C1 segment of cervical spinal cord (tissue), 14 donors: Measurements from ENCODE around the gene KLHL17.
A peak's percentile ranks its signal among the peaks of the same experiment; 100 is the strongest.
"Not testable (repeated sequence)": the region's sequence is repeated elsewhere in the genome, so short reads cannot be mapped to it uniquely, and the experiment has no call there.

Source experiments
- DNase-seq, 14 donors: peaks; one replicate each; lab custom pipeline; 2025; lab: John Stamatoyannopoulos, UW

Gene KLHL17

DNA sequence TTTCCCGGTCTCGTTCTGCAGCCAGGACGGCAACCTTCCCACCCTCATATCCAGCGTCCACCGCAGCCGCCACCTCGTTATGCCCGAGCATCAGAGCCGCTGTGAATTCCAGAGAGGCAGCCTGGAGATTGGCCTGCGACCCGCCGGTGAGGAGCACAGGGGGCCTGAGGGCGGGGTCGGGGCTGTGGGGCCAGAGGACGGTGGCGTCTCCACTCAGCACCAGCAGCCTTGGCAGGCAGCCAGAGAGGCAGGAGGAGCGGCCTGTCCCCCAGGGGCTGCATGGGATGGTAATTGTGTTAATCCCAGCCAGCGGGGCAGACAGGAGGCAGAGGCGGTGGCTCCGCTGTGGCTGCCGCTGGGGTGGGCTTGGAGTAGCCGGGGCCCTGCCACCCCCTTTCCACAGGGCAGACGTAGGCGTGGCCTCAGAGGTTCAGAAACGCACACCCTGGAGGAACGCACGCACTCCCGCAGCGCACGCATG lies 24.6 kb upstream of the KLHL17 start:
- no peak for DNase-seq

DNA sequence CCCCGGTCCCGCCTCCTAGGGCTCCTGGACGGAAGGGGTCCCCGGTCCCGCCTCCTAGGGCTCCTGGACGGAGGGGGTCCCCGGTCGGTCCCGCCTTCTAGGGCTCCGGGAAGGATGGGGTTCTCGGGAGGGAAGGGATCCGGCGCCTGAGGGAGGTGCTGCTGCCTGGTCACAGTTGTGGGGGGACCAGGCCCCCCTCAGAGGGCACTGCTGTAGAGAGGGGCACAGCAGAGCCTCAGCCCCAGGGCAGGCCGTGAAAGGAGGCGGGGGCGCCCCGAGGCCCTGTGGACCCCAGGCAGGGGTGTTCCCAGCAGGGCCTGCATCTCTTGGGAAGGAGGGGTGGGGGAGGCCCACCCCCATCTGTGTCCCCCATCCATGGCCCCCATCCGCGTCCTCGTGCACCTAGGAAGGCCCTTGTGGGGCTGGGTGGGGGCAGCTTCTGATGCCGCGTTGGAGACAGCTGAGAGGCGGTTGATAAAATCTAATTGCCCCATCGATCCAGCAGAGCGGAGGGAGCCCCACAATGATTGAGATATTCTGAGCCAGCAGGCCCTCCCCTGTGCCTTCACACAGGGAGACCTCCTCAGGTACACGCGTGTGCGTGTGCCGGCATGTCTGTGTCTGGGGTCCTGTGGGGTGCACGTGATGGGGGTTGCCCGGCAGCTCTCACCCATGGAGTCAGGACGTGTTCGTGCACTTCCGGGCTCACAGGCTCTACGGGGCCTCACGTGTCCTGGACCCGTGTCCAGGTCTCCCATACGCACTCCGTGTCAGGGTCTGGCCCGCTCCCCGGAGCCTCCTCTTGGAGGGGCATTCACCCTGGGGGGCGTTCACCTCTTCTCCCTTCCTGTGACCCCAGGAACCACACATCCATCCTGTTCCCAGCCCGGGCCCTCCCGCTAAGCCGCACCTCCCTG lies 23.8 kb upstream of the KLHL17 start:
- DNase-seq = no peak

DNA sequence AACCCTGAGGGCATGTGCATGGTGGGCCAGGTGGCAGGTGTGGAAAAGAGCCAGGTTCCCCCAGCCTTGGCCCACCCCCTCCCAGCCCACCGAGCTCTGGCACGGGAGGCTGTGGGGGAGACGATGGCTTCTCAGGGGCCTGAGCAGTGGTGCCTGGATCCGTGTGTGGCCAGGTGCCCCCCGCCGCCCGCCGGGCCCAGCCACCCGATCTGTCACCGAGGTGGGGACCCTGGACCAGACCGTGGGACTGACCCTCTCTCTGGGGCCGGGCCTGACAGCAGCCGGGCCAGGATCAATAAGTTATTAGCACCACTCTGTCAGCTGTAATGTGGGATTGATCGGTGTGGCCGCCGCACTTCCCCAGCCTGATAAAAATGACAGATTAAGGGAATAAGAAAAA lies 22.9 kb upstream of the KLHL17 start:
- no peak for DNase-seq

DNA sequence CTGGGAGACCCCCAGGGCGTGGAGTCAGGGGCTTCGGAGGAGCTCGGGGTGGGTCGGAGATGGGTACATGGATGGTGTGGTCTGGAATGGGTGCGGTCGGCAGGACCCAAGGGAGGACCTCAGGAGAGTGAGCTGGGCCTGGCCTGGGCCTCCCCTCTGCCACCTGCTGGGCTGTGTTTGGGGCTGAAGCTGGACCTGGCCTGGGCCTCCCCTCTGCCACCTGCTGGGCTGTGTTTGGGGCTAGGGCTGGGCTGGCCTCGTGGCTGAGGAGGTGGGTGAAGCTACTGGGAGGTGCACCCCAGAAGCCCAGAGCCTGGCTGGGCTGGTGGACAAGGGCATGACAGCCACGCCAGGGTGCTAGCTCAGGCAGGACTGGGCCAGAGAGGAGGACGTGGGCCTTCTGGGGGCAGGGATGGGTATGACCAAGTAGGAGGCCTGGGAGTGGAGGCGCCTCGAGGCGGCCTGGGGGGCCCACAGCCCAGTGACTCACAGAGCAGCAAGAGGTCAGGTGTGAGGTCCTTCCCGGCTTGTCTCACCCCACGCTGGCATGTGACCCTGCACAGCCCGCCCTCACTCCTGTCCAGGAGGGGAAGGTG lies 22.2 kb upstream of the KLHL17 start:
- peak in 1 of 14 donors; percentile 72 for DNase-seq

DNA sequence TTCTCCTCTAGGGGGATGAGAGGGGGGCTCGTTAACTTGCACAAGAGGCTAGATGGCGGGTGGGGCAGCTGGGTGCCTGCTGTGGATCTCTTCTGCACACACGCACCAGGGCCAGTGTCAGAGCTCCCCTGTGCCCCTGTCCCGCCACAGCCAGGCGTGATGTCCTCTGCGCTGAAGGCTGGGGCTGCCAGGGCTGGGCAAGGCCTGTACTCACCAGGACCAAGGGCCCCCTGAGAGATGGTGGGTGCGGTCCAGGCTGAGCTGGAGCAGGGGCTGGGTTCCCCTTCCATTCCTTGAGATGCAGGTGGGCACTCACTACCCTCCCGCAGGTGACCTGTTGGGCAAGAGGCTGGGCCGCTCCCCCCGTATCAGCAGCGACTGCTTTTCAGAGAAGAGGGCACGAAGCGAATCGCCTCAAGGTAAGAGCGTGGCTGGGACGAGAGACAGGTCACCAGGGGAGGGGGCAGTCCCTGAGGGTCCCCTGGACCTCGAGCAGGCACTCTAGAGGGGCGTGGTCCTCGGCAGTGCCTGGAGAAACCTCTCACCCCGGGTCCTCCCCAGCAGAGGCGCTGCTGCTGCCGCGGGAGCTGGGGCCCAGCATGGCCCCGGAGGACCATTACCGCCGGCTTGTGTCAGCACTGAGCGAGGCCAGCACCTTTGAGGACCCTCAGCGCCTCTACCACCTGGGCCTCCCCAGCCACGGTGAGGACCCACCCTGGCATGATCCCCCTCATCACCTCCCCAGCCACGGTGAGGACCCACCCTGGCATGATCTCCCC lies 21.5 kb upstream of the KLHL17 start:
- DNase-seq = no peak

DNA sequence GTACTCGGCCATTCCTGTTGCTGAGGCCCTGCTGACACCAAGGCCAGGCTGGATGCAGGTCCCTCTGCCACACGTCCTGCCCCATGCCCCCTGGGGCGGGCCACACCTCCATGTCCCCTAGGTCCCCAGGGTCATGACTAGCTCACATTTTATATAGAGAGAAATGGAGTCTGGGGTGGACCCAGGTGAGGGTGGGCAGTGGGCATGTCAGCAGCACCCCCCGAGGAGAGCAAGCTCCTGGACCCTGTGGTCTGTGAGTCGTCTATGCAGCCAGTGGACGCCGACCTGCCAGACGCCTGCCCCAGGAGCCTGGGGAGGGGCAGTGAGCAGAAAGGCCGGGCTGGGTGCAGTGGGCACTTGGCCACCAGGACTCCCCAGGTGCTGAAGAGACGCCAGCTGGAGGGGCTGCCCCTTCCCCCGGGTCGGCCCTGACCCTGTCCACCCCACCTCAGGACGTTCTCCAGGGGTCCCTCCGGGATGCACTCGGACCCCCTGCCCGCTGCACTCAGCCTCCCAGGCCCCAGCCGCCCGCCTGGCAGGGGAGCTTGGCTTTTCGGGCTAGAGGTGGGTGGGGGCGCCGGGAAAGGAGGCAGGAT lies 20.8 kb upstream of the KLHL17 start:
- DNase-seq = no peak

DNA sequence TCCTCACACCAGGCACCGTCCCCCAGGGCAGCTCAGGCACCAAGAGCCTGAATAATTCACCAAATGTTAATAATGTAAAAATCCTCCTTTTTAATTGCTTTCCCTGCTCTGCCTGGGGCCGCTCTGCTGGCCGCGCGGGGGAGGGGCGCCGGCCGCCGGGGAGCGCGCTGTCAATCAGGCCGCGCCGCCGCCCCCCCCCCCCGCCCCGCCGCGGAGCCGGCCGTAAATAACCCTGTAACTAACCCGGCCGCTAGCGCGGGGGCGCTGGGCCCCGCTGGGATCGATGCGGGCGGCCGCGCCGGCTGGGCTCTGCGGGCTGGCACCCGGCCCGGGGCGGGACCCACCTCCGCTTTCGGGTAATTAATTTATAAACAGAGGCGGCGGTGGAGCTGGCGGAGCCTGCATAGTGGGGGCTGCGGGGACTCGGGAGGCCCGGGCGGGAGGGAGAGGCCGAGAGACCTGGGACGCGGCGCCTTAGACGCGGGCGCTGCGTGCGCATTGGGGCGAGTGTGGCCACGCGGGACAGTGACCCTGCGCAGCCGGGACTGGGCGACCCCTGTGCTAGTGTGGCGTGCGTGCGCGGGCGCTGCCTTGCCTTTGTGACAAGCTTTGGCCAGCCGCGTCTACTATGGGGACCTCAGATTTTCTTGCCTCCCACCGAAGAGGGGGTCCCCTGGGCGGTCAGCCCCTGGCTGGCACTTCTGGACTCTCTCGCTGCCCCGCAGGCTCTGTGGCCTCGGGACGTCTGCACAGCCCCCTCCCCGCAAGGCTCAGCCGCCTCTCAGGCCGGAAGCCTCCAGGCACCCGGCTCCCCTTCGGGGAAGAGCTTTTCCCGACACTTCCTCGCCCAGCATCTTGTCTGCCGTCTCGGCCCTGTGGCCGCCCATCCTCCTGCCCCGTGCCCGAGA lies 20.0 kb upstream of the KLHL17 start:
- DNase-seq = peak in 8 of 14 donors; percentile 20 to 67 (median 40)

DNA sequence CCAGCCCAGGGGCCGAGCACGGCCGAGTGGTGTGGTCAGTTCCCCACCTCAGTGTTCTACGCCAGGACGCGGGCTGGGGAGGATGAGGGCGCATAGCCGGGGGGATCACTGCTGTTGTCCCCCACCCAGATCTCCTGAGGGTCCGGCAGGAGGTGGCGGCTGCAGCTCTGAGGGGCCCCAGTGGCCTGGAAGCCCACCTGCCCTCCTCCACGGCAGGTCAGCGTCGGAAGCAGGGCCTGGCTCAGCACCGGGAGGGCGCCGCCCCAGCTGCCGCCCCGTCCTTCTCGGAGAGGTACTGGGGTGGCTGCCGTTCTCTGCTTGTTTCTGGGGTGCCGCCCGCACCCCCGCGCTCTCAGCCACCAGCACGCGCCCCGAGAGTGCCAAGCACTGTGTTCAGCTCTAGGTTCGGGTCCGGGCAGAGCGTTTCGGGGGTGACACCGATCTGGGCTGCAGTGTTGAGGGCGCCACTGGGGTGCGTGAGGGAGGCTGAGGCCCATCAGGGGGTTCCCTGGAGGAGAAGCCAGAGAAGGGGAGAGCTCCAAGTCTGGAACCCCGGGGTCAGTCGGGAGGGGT lies 19.3 kb upstream of the KLHL17 start:
- no peak for DNase-seq

DNA sequence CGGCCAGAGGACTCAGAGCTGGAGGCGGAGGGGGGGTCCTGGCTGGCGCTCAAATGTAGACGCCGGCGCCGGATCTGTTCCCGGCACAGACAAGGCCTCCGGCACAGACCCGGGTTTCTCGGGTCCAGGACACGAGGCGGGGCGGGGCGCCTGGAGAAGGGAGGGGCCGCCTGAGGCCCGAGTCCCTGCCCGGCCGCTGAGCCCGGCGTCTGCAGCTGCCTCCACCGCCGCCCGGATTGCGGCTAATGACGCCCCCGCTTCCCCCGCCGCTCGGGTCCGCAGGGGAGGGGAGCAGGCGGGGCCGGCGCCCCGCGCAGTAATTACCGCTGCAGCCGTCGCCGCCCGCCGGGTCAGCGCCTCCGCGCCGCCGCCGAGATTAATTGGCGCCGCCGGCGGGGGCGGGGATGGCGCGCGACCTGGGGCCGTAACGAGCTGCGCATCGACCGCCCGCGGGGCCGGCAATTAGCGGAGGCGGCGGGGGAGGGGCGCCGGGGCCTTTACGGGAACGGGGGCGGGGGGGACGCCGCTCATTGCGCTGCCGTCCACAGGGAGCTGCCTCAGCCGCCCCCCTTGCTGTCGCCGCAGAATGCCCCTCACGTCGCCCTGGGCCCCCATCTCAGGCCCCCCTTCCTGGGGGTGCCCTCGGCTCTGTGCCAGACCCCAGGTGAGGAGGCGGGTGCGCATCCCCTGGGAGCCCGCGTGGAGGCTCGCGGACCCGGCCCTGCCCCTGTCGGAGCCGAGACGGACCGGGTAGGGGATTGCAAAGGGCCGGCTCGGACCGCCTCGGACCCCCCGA lies 18.6 kb upstream of the KLHL17 start:
- peak in 5 of 14 donors; percentile 5 to 66 (median 16) for DNase-seq

DNA sequence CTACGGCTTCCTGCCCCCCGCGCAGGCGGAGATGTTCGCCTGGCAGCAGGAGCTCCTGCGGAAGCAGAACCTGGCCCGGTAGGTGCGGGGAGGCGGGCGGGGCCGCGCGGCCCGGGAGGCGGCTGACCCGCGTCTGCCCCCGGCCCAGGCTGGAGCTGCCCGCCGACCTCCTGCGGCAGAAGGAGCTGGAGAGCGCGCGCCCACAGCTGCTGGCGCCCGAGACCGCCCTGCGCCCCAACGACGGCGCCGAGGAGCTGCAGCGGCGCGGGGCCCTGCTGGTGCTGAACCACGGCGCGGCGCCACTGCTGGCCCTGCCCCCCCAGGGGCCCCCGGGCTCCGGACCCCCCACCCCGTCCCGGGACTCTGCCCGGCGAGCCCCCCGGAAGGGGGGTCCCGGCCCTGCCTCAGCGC lies 18.0 kb upstream of the KLHL17 start:
- no peak for DNase-seq

DNA sequence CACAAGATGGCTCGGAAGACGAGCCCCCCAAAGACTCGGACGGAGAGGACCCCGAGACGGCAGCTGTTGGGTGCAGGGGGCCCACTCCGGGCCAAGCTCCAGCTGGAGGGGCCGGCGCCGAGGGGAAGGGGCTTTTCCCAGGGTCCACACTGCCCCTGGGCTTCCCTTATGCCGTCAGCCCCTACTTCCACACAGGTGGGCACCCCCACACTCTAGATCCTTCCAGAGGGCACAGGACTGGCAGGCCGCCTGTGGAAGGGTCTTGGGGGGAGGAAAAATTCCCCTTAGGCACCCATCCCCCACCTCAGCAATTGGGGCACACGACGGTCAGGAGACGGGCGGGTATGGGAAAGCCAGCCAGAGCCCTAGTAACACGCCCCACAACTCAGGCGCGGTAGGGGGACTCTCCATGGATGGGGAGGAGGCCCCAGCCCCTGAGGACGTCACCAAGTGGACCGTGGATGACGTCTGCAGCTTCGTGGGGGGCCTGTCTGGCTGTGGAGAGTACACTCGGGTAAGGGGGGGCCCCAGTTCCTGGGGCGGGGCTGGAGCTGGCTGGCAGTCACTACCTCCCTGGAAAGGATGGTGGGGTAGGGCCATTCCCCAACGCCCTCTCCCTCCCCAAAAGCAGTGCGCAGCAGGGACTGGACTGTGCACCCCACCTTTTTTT lies 17.4 kb upstream of the KLHL17 start:
- no peak for DNase-seq

DNA sequence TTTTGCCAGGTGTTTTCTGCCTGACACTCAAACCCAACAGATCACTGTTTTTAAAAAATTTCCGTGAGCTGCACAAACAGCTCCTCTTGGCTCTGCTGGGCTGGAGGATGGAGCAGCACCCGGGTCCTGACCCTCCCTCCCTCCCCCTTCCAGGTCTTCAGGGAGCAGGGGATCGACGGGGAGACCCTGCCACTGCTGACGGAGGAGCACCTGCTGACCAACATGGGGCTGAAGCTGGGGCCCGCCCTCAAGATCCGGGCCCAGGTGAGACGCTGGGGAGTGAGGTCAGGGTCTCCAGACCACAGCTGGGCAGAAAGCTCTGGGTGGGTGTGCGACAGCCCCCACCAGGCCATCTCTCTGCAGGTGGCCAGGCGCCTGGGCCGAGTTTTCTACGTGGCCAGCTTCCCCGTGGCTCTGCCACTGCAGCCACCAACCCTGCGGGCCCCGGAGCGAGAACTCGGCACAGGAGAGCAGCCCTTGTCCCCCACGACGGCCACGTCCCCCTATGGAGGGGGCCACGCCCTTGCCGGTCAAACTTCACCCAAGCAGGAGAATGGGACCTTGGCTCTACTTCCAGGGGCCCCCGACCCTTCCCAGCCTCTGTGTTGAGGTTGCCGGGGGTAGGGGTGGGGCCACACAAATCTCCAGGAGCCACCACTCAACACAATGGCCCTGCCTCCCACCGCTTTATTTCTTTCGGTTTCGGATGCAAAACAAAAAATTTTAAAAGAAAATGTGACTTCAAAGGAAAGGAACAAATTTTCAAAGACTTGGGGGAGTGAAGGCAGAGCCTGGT lies 16.6 kb upstream of the KLHL17 start:
- no peak for DNase-seq

DNA sequence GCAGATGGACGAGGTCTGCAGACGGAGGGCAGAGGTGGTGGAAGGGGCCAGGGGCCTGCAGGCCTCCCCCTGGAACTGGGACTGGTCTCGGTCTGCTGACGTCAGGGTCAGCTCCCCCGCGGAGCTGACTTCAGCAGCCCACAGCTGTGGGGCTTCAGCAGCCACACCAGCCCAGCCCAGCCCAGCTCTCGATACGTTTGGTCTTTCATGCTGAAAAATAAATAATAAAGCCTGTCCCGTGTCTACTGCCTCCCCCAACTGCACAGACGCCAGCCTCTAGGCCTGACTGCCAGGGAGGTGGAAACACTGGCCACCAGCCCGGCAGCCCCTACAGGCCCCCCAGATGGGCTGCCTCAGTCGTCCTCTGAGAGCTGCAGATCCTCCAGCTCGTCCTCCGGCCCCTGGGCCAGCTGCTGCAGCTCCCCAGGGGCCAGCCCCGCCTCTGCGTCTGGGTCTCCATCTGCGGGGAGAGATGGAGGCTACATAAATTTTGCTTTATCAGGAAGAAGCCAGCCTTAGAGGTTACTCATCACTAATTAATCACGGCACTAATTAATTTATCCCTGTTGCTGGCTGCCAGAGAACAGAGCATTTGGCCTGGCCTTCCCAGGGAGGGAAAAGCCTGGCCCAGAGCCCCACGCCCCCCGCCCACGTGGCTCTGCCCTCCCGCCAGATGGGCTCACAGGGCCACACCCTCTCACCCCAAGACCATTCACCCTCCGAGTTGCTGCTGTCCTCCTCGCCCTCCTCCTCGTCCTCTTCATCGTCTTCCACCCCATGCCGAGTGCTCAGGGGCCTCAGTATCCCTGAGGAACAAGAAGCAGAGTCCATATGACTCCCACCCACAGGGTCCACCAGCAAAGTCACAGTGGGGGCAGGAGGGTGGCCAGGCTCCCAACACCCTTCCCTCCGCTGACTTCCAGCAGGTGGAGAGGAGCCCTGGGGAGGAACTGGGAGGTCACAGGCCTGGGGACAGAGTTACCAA lies 15.8 kb upstream of the KLHL17 start:
- no peak for DNase-seq

DNA sequence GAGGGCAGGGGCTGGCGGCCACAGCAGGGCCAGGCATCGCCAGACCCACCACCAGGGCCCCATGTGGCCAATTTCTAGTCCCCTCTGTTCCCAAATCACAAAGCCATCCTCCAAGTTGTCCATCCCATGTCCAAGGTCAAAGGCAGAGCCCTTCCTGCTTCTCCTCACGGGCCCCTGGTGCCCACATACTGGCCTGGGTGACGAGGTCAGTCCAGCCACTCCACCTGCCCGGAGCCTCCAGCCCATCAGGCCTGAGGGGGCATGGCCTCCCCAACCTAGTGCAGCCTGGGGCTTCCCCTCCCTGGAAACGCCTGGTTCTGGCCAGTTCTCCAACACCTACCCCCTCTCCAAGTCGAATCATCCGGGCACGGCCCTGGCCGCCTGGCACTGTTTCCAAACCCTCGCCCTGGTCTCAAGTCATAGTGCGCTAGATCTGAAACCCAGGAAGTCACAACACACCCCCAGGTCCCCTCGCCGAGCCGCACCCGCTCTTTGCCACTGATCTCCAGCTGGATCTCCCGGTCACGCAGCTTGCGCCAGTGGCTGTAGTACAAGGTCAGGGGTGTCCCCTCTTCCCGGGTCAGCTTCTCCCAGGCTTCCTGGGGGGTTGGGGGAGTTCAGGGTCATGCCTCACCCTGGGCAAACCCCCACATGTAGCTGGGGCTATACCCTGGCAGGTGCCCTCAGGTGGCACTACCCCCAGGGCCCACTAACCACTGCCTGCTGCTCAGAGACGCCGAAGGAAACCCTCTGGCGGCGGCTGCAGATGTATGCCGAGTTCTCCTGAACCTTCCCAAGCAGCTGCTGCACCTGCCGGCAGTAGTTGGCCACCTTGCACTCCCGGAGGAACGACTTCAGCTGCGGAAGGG lies 14.5 kb upstream of the KLHL17 start:
- DNase-seq = no peak

DNA sequence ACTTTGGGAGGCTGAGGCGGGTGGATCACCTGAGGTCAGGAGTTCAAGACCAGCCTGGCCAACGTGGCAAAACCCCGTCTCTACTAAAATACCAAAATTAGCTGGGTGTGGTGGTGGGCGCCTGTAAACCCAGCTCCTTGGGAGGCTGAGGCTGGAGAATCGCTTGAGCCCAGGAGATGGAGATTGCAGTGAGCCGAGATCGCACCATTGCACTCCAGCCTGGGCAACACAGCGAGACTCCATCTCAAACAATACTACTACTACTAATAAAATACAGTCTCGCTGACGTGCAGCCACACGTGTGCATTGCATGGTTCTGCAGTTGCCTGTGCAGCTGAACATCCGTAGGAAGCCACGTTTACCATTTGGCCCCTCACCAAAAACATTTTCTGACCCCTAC lies 13.6 kb upstream of the KLHL17 start:
- not testable (repeated sequence) for DNase-seq

DNA sequence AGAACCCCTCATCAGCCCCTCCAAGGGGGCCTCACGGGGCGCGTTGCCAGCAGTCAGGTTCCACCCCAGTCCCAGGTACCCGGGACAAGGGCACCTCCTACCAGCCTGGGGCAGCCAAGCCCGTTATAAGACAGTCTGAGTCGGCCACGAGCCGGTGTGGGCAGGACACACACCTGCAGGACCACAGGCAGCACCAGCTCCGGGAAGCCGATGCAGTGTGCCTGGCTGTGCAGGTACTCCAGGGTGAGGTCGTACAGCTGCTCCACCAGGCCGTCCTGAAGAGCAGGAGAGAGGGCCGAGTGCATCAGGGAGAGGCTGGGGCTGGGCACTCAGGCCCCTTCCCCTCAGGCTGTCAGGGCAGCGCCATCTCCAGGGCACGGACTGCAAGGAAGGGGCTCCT lies 12.4 kb upstream of the KLHL17 start:
- DNase-seq = no peak
